Hippocampal formation (tissue), 2 donors: ENCODE measurements around the gene MRPL24.

Experiments
- DNase-seq, 2 donors: peaks; one replicate each; lab custom pipeline; 2025; lab: John Stamatoyannopoulos, UW

The MRPL24 gene

GRCh38 chr1:156692441-156692924 lies 48.4 kb downstream of the MRPL24 start:
- no peak for DNase-seq

GRCh38 chr1:156691665-156692440 lies 49.0 kb downstream of the MRPL24 start:
- DNase-seq: no peak

GRCh38 chr1:156691191-156691590 lies 49.7 kb downstream of the MRPL24 start:
- no peak for DNase-seq

GRCh38 chr1:156690675-156691036 lies 50.2 kb downstream of the MRPL24 start:
- DNase-seq: no peak

- no peak for DNase-seq
These were observed 50.8 kb downstream of the MRPL24 start for GRCh38 chr1:156689953-156690674.

GRCh38 chr1:156689035-156689952 lies 51.6 kb downstream of the MRPL24 start:
- DNase-seq: peak; percentile 42 to 55
